Measurements from ENCODE around the gene ZNF580. TPM values are rescaled to one million over a fixed set of nuclear protein-coding genes. Genes with fewer than 3 reads are reported as not detected.

ZNF580 gene
- total and polyA plus RNA-seq, 9 of the 15 experiments (the other 6 are each of a cell fraction or from before 2014, with no cell fraction given) = 2.3 to 47.4 (median 6.0) TPM

GRCh38 chr19:55654868-55655647 is 14.3 kb downstream of the ZNF580 start, which contains the start of gene U2AF2 (continued):
- TF ChIP-seq ZNF668 (CRISPR knock-in tag; IDR thresholded peaks at IDR 0.05) (no peak), LEF1 (IDR thresholded peaks at IDR 0.05) (no peak), PBX2 (CRISPR knock-in tag; IDR thresholded peaks at IDR 0.05; ENCODE audit: low read depth) (no peak), PBX2 (tag; conservative IDR thresholded peaks at IDR 0.05; ENCODE audit: low read depth) (no peak), XRCC5 (IDR thresholded peaks at IDR 0.05; ENCODE audit: low read depth, low read length) (no peak), RNF219 (CRISPR knock-in tag; IDR thresholded peaks at IDR 0.05) (no peak), CHCHD3 (CRISPR knock-in tag; IDR thresholded peaks at IDR 0.05) (no peak), JUND (IDR thresholded peaks at IDR 0.05; ENCODE audit: borderline replicate concordance, low read depth, low read length) (no peak), JUND (tag; IDR thresholded peaks at IDR 0.05; ENCODE audit: borderline replicate concordance, low read depth, low read length) (no peak), HMG20A (CRISPR knock-in tag; conservative IDR thresholded peaks at IDR 0.05) (no peak), U2AF1 (optimal IDR thresholded peaks at IDR 0.05; ENCODE audit: low read depth, low read length) (peak; percentile 85), SP2 (IDR thresholded peaks at IDR 0.05; ENCODE audit: extremely low read depth, low read depth, low read length, poor library complexity, severe bottlenecking) (no peak), WHSC1 (IDR thresholded peaks at IDR 0.05; ENCODE audit: low read length) (no peak), CSDE1 (IDR thresholded peaks at IDR 0.05) (no peak), BRF1 (IDR thresholded peaks at IDR 0.05; ENCODE audit: borderline replicate concordance, extremely low read depth, insufficient read length) (no peak), STAT5B (CRISPR knock-in tag; IDR thresholded peaks at IDR 0.05) (no peak), THRA (IDR thresholded peaks at IDR 0.05) (no peak), ZC3H8 (IDR thresholded peaks at IDR 0.05) (no peak), ZC3H4 (CRISPR knock-in tag; IDR thresholded peaks at IDR 0.05; ENCODE audit: borderline replicate concordance) (no peak), ZZZ3 (IDR thresholded peaks at IDR 0.05) (no peak), RBM17 (IDR thresholded peaks at IDR 0.05; ENCODE audit: borderline replicate concordance, low read depth, low read length) (no peak), ARNT (IDR thresholded peaks at IDR 0.05) (no peak)
